ENCODE results near the gene PEX10.
"Not testable (repeated sequence)": the region's sequence is repeated elsewhere in the genome, so short reads cannot be mapped to it uniquely, and the experiment has no call there.

PEX10 gene

GRCh38 chr1:2412395-2412772, at the start of gene PEX10:
Gene PEX10, minus strand, starts transcription at chr1:2412564. Its CDS starts 62 bp downstream, at chr1:2412502.
- peak; percentile 98 for DNase-seq (ENCODE audit: low read depth, low spot score)

- DNase-seq (ENCODE audit: low read depth, low spot score): no peak
Observed at GRCh38 chr1:2460996-2461751, 48.8 kb upstream of the PEX10 start.

- no peak for DNase-seq (ENCODE audit: low read depth, low spot score)
Observed at GRCh38 chr1:2460203-2460602, 47.8 kb upstream of the PEX10 start.

- no peak for DNase-seq (ENCODE audit: low read depth, low spot score)
Observed at GRCh38 chr1:2459757-2460156, 47.4 kb upstream of the PEX10 start.

- not testable (repeated sequence) for DNase-seq (ENCODE audit: low read depth, low spot score)
Observed at GRCh38 chr1:2459102-2459753, 46.9 kb upstream of the PEX10 start.

- no peak for DNase-seq (ENCODE audit: low read depth, low spot score)
Observed at GRCh38 chr1:2458687-2459086, 46.3 kb upstream of the PEX10 start.

GRCh38 chr1:2457444-2457843, 45.1 kb upstream of the PEX10 start:
- no peak for DNase-seq (ENCODE audit: low read depth, low spot score)

GRCh38 chr1:2455757-2456156, 43.4 kb upstream of the PEX10 start:
- no peak for DNase-seq (ENCODE audit: low read depth, low spot score)

GRCh38 chr1:2454227-2454626, 41.9 kb upstream of the PEX10 start:
- DNase-seq (ENCODE audit: low read depth, low spot score): no peak

GRCh38 chr1:2452932-2453315, 40.6 kb upstream of the PEX10 start:
- no peak for DNase-seq (ENCODE audit: low read depth, low spot score)

GRCh38 chr1:2452201-2452931, 40.0 kb upstream of the PEX10 start:
- DNase-seq (ENCODE audit: low read depth, low spot score): no peak

- no peak for DNase-seq (ENCODE audit: low read depth, low spot score)
Observed at GRCh38 chr1:2451741-2452140, 39.4 kb upstream of the PEX10 start.

- no peak for DNase-seq (ENCODE audit: low read depth, low spot score)
Observed at GRCh38 chr1:2449636-2450454, 37.5 kb upstream of the PEX10 start.

- DNase-seq (ENCODE audit: low read depth, low spot score): no peak
Observed at GRCh38 chr1:2448098-2448445, 35.7 kb upstream of the PEX10 start.

- no peak for DNase-seq (ENCODE audit: low read depth, low spot score)
Observed at GRCh38 chr1:2447276-2448097, 35.1 kb upstream of the PEX10 start.

GRCh38 chr1:2446861-2447260, 34.5 kb upstream of the PEX10 start:
- DNase-seq (ENCODE audit: low read depth, low spot score): no peak

- no peak for DNase-seq (ENCODE audit: low read depth, low spot score)
Observed at GRCh38 chr1:2446394-2446793, 34.0 kb upstream of the PEX10 start.

- DNase-seq (ENCODE audit: low read depth, low spot score): no peak
Observed at GRCh38 chr1:2445823-2446215, 33.5 kb upstream of the PEX10 start.

GRCh38 chr1:2445162-2445822, 32.9 kb upstream of the PEX10 start:
- no peak for DNase-seq (ENCODE audit: low read depth, low spot score)

GRCh38 chr1:2444138-2444591, 31.8 kb upstream of the PEX10 start:
- DNase-seq (ENCODE audit: low read depth, low spot score): no peak
